HG02759 (cell line): ENCODE data around the gene SYCE1L.
A peak's percentile ranks its signal among the peaks of the same experiment; 100 is the strongest.
"Not testable (repeated sequence)": the region's sequence is repeated elsewhere in the genome, so short reads cannot be mapped to it uniquely, and the experiment has no call there.

ENCODE experiments used
- ATAC-seq: cut with Tn5 transposase; IDR thresholded peaks from one replicate; pipeline ENCODE4 v1.9.1; 2021; ENCODE audit warnings: mild to moderate bottlenecking, moderate library complexity; ENCODE audit not compliant: unreplicated experiment

SYCE1L gene

GRCh38 chr16:77197747-77198146, 1.5 kb upstream of the SYCE1L start:
- ATAC-seq: no peak

DNA sequence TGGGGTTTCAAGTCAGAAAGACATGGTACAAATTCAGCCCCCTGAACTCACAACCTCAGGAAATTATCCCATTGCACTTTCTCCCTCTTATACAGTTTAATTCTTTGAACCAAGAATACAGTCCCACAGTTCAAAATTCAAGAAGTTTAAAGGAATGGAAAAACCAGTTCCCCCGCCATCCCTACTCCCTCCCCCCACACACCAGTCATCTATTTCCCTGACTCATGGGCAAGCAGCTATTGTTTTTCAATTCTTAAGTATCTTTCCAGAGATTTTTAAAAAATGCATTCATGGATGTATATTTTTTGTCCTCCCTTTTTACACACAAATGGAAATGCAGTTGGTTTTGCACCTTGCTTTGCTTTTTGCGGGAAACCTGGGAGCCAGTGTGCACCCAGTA, 7.3 kb downstream of the SYCE1L start:
- ATAC-seq: no peak

- ATAC-seq: no peak
Measured at GRCh38 chr16:77207030-77207429, 7.8 kb downstream of the SYCE1L start.

GRCh38 chr16:77208382-77208781, 9.2 kb downstream of the SYCE1L start:
- ATAC-seq: no peak

DNA sequence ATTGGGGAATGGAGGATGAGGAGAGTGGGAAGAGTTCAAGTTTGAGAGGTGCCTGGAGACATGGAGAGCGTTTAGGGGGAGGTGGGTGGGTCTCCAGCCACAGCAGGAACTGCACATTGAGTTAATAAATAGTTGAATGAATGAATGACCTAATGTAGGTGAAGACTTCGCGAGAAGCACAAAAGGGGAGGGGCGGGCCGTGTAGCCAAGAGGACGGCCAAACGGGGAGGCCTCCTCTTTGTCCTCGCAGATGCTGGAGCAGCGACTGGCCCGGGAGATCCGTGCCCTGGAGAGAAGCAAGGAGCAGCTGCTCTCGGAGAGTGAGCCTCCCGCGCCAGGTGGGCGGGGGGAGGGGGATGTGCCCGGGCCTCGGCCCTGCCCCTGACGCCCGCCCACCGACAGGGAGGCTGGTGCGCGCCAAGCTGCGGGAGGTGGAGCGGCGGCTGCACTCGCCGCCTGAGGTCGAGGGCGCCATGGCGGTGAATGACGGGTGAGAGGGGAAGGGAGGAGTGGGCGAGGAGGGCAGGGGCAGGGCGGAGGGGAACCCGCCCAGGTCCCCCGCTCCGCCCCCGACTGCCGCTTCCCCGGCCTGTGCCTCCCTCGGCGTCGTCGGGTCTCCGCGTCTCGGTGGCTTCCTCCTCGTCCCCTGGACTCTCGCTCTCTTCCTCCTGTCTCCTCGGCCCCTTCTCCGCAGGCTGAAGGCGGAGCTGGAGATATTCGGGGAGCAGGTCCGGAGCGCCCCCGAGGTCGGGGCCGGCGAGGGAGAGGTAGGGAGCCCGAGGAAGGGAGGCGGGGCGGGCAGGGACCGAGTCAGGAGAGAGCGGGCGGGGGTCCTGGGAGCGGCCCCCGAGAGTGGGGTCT, 12.9 kb downstream of the SYCE1L start:
- ATAC-seq: peak; percentile 77

DNA sequence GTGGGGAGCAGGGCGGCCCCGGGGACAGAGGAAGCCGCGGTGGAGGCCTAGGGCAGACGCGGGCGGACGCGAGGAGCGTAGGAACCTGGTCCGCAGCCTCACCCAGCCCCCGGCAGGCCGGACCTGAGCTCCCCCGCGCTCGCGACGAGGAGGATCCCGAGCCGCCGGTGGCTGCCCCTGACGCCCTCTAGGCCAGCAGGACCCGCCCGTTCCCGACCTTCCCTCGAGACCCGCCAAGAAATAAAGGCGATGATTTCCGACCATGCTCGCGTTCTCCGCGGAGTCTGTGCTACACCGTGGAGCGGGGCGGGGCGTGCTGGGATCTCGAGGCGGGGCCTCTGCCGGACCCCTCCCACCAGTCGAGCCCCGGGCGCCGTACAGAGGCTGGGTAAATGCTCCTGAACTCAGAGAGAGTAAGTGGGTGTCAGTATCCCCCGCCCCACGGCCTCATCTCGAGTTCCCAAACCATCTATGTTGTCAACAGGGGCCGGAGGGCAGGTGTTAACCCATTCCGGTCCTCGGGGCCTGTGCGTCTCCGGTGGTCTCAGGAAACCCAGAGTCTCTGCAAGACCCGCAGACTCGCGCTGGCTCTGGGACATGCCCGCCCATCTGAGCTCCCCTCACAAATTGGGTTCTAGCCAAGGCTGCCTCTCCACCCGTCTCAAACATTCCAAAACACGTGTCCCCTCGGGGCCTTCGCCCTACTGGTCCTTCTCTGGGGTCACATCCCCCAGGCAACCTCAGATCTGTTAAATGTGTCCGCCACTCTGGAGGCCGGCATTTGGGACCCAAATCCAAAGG, 13.7 kb downstream of the SYCE1L start:
- peak; percentile 78 for ATAC-seq

DNA sequence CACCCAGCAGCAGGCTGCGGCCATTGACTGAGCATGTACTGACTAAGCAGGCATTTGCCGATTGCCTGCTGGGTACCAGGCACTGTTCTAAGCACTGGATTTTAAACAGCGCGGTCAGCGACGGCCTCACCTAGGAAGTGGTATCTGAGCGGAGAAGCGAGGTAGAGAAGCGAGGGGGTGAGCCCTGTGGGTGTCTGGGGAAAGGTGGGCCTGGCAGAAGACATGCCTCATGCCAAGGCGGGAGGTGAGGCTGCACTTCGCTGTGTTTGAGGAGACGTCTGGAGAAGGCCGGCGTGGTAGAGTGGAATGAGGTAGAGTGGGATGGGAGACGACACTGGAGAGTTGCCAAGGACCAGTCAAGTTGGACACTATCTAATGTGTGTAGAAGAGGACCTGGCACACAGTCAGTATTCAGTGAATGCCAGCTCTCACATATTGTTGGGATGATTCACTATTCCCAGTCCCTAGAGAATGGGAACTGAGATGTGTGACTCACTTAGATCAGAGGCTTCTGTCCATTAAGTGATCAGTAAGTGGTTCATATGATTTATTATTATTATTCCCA, 14.4 kb downstream of the SYCE1L start:
- no peak for ATAC-seq

GRCh38 chr16:77214411-77215138, 15.4 kb downstream of the SYCE1L start:
- no peak for ATAC-seq

GRCh38 chr16:77219437-77219836, 20.2 kb downstream of the SYCE1L start:
- ATAC-seq: no peak

DNA sequence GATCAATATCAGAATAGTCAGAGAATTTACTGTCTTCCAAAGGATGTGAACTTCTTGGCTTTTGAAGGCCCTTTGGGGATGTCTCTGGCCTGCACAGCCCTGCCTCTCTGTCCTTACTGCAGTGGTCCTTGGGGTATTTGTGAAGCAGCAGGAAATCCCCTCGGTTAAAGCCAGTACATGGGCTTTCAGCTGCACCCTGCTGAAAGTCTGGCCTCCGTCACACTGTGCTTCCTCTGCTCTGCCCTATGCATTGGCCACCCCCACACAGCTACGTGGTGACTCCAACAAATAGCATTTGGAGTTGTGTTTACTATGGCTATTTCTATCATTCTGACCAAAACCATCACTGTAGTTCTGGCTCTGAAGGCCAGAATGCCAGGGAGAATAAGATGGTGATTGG, 21.2 kb downstream of the SYCE1L start:
- ATAC-seq: peak; percentile 87

GRCh38 chr16:77221482-77221881, 22.3 kb downstream of the SYCE1L start:
- ATAC-seq: no peak

GRCh38 chr16:77223184-77223583, 24.0 kb downstream of the SYCE1L start:
- ATAC-seq: no peak

DNA sequence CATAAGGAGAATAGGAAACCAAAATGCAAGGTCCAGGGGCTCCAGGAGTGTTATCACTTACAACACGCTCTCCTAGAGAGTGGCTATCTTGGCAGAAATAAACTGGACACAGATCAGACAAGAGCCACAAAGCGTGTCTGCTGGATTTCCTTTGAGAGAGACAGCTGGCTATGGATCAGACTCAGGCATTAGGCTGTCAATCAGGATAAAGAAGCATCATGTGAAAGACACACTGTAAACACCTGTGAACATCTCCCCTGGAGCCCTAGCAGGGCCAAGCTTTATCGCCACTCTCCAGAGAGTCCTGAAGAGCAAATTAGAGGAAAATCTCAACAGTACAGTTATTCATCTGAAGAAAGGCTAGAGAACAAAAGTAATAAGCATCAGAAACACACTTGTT, 26.0 kb downstream of the SYCE1L start:
- no peak for ATAC-seq

DNA sequence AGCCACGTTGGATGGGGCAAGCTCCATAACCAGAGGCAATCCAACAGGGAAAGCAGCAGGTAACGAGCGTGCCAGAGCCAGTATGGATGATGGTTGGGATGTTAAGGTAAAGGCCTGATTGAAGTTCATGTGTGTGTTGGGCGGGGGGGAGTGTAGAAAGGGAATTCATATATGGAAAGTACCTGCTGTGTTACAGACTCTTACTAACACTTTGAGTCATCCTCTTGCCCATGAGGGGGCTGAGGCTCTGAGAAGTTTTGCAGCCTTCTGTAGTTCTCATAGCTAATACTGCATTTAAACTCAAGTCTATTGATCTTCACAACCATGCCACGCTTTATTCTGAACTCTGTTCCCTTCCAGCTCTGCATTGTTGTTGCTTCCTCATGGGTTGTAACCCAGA, 28.5 kb downstream of the SYCE1L start:
- ATAC-seq: peak; percentile 94

GRCh38 chr16:77231047-77231446, 31.8 kb downstream of the SYCE1L start:
- ATAC-seq: no peak

DNA sequence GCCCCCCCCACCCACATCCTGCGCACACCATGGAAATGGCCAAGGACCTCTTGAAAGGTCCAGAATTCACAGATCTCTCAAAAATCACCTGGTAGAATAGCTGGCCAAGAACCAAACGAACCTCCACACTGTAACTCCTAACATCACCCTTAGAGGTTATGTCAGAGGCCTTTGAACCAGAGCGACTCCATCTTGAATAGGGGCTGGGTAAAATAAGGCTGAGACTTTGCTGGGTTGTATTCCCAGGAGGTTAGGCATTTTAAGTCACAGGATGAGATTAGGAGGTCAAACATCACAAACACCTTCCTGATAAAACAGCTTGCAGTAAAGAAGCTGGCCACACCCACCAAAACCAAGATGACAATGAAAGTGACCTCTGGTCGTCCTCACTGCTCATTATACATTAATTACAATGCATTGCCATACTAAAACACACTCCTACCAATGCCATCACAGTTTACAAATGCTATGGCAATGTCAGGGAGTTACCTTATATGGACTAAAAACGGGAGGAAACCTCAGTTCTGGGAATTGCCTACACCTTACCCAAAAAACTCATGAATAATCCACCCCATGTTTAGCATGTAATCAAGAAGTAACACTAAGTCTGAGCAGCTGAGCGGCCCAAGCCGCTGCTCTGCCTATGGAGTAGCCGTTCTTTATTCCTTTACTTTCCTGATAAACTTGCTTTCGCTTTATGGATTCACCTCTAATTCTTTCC, 34.8 kb downstream of the SYCE1L start:
- ATAC-seq: no peak

- ATAC-seq: no peak
Measured at GRCh38 chr16:77234611-77235010, 35.4 kb downstream of the SYCE1L start.

DNA sequence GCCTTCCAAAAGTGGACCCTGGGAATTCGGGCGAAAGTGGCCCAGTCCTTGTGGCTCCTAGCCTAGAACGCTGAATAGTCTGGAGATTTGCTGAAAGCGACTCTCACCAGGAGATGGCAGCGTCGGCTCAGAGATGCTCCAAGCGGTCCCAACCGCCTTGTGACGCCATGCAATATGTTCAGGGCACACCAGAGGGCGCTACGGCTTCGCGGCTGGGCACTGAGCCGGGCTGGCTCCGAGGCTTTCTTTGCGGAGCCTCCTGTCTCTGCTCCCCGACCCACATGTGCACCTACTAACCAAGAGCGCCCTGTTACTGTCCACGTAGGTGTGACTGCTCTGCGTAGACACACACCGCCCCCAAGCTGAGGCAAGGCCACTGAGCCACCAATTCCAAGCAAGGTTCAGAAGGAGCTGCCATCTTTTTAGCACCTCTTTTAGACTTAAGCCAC, 36.9 kb downstream of the SYCE1L start:
- peak; percentile 99 for ATAC-seq

GRCh38 chr16:77238593-77238992, 39.4 kb downstream of the SYCE1L start:
- ATAC-seq: no peak

DNA sequence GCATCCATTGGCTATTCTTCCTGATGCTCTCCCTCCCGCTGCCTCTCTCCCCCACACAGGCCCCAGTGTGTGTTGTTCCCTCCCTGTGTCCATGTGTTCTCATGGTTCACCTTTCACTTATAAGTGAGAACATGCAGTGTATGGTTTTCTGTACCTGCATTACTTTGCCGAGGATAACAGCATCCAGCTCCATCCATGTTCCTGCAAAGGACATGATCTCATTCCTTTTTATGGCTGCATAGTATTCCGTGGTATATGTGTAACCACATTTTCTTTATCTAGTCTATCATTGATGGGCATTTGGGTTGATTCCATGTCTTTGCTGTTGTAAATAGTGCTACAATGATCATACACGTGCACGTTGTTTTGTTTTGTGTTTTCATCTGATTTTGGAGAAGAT, 43.3 kb downstream of the SYCE1L start:
- ATAC-seq: not testable (repeated sequence)
